HCEC 1CT (cell line): Measurements from ENCODE around the gene RBM39.
"Not testable (repeated sequence)": the region's sequence is repeated elsewhere in the genome, so short reads cannot be mapped to it uniquely, and the experiment has no call there.

Experiments
- DNase-seq: peaks from one replicate; pipeline ENCODE4 v3.0.0-alpha.2; 2017

Gene RBM39

GRCh38 chr20:35741892-35742740 lies at the start of gene RBM39:
TSS of gene RBM39 (minus strand) at chr20:35742260. CDS start at chr20:35740874, 1,386 bp downstream.
- DNase-seq: peak; percentile 100

GRCh38 chr20:35791821-35792220 lies 49.8 kb upstream of the RBM39 start:
- peak; percentile 85 for DNase-seq

DNA sequence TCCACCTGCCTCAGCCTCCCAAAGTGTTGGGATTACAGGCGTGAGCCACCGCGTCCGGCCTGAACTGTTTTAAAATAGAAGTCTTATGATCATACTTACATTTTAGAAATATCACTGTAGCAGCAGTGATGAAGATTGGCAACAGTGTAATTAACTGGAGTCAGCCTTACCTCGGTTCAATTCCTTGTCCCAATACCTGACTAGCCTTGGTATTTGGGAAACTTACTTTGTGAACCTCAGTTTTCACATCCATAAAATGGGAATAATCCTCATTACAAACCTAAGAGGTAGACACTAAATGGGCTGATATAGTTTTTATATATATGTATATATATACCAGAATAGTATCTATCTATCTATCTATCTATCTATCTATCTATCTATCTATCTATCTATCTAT lies 49.0 kb upstream of the RBM39 start:
- no peak for DNase-seq

DNA sequence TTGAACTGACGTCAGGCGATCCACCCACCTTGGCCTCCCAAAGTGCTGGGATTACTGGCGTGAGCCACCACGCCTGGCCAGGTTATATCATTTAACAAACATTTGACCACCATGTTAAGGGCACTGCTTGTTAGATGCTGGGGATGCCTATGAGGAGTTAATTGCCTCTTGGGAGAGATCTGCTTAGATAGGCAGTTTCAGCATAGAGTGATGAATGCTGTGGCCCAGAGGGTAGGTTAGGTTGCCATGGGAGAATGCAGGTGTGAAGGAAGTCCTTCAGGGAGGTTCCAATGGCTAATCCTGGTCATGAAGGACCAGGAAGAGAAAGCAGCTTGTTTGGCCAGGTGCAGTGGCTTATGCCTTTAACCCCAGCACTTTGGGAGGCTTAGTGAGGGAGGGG lies 46.7 kb upstream of the RBM39 start:
- no peak for DNase-seq

DNA sequence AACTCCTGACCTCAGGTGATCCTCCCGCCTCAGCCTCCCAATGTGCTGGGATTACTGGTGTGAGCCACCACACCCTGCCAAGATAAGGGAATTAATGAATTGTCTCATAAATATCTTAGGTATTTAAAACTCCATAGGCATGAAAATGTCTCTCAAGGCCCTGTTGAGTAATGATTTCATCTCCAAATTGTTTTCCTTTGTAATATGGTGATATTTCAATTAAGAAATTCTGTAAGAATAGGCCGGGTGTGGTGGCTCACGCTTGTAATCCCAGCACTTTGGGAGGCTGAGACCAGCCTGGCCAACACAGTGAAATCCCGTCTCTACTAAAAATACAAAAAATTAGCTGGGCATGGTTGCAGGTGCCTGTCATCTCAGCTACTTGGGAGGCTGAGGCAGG lies 43.5 kb upstream of the RBM39 start:
- not testable (repeated sequence) for DNase-seq

GRCh38 chr20:35783811-35784210 lies 41.8 kb upstream of the RBM39 start:
- not testable (repeated sequence) for DNase-seq

GRCh38 chr20:35776513-35777101 lies 34.5 kb upstream of the RBM39 start:
- no peak for DNase-seq

DNA sequence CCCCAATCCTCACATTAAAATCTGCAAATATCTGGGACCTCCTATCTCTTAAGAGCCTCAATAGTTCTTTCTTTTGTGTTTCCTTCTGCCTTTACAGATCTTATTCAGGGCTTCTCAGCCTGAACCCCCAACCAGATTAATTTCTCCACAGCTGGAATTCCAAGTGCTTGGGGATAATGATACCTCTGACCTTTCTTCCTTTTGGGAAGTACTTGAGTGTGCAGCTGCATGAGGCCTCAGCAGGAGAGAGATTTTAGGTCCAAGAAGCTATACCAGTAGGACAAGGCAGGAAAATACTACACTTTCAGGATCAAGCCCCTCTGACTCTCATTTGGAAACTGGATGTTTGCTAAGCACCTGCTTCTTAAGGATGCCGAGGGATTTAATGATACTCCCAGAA lies 32.3 kb upstream of the RBM39 start:
- DNase-seq: no peak

DNA sequence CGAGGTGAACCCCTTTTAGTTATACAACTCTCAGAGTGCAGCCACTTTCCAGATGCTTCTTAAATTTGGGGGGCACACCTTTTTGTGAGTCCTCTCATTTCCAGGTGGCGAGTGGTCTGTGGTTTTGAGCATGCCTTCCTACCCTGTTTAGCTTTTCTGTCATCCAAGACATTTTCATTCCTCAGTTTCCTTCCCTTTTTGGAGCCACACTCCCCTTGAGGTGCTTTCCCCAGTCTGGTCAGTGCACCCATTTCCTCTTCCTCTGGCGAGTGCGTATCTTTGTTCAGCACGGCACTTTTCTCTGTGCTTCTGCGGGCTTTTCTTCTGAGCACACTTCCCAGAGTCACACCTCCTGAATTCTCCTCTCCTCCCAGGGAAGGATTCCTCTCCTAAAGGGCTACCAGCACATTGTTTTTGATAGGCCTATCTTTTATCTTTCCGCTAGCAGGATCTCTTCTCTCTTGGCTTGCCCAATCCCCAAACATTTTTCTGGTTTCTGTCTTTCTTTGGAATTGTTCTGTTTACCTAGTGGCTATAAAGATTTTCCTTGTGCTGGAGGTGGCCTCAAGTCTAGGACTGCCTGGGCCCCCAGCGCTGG lies 31.2 kb upstream of the RBM39 start:
- no peak for DNase-seq

- DNase-seq: no peak
These were observed 30.6 kb upstream of the RBM39 start for GRCh38 chr20:35772563-35773058.

GRCh38 chr20:35771689-35772562 lies 29.9 kb upstream of the RBM39 start, which contains the start of gene PHF20:
TSS of gene PHF20 (plus strand) at chr20:35772015. CDS start at chr20:35801523, 29,508 bp downstream.
- peak; percentile 95 for DNase-seq

DNA sequence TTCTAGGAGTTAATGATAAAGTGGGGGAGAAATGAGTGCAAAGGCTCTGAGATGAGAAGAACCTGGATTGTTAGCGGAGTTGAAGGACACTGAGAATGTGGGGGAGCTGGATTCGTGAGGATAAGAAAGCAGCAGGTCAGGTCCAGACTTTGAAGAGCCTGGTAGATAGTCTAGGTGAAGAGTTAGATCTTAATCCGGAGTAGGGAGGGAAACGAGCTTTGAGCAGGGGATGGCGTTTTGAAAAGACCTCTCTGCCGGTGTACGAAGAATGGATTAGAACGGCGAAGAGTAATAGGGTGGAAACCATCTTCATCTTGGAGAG lies 29.3 kb upstream of the RBM39 start:
- DNase-seq: no peak

DNA sequence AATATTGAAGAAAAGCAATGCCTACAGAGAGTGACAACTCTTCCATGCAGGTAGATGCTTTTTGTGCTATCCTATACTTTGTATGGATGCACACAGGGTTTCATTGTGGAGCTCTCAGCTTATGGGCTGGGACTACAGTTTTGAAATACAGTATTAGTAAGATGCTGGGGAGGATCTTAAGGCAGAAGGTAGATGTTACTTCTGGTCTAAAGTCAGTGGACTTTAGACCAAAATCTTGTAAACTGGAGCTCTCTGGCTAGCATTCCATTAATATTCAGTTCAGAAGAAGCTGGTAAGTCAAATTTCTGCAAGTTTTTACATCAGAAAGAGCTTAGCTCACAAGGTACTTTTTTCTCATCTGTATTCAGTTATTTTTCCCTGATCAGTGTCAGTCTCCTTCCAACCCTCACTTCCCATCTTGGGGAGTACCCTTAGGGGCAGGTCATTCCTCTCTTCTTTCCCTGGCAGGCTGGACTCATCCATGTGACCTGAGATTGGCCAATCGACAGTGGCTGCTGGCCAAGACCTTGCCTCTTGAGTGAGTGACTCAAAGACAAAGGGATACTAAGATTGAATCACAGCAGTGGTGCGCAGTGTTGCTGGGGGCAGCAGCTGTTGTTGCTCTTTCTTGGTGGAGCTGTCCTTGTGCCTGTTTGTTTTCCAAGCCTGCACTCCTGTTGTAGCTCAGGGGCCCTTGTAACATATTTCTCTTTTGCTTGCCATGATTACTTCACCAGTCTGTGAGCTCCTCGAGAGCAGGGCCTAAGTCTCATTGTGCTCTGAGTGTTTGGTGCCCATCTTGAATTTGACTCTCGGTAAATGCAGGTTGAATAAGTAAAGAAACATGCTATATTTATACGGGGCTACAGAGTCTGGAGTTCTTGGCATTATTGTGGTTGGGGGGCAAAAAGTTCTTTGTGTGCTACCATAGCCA lies 26.9 kb upstream of the RBM39 start:
- DNase-seq: peak; percentile 98

- DNase-seq: no peak
These were observed 25.8 kb upstream of the RBM39 start for GRCh38 chr20:35767683-35768481.

DNA sequence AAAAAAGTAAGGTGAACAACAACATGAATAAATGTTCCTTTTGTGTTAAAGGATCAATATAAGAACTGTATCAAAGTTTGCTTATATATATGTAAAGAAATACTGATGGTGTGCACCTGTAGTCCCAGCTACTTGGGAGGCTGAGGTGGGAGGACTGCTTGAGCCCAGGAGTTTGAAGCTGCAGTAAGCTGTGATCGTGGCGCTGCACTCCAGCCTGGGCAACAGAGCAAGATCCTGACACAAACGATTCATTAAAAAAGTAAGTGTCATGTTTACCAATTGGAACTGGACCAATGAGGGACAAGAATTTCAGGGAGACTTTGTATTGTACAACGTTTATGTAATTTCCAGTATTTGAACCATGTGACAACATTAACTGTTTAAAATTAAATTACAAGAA lies 24.8 kb upstream of the RBM39 start:
- no peak for DNase-seq

GRCh38 chr20:35764936-35765335 lies 22.9 kb upstream of the RBM39 start:
- not testable (repeated sequence) for DNase-seq

DNA sequence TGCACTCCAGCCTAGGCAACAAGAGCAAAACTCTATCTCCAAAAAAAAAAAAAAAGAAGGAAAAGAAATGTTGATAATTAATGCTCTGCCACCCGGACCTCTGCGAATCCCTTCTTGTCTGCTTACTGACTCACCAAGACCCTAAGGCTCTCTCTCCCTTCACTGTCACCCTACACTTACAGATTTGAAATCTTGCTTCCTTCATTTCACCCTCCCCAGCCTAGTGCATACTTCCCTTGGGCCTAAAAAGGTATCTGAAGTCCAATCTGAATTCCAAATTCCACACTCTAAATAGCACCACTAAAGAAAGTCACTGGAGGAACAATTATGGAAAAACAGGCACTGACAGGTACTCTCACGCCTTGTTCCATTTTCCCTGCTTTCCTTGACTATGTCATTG lies 20.4 kb upstream of the RBM39 start:
- no peak for DNase-seq

DNA sequence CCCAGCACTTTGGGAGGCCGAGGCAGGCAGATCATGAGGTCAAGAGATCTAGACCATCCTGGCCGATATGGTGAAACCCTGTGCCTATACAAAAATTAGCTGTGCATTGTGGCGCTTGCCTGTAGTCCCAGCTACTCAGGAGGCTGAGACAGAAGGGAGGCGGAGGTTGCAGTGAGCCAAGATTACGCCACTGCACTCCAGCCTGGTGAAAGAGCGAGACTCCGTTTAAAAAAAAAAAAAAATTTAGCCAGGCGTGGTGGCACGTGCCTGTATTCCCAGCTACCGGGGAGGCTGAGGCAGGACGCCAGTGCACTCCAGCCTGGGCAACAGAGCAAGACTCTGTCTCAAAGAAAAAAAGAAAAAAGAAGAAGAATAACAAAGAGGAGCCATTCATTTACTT lies 19.5 kb upstream of the RBM39 start:
- DNase-seq: not testable (repeated sequence)

DNA sequence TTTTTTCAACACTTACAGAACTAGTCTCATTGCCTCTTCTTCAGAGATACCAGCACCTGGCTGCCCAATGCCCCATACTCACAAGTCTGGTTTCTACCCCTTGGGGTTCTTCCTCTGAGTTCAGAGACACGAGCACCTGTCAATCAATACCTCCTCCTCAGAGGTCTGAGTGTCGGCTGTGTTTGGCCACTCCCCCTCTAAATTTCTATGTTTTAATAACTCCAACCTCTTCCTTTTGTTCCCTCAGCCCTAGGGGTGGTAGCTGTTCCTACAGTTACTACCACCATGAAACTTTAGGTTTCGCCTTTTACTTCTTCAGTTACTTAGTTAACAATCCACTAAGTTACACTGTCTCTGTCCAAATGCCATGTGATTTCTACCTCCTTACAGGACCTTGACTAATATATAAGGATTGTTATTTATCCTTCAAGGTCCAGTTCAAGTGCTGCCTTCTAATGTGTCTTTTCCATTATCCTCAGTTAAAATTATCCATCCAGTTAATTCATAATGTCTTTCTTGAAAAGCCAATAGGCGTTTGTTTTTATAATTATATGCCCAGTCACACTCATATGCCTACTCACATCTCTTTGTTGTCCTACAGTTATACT lies 15.1 kb upstream of the RBM39 start:
- DNase-seq: no peak

DNA sequence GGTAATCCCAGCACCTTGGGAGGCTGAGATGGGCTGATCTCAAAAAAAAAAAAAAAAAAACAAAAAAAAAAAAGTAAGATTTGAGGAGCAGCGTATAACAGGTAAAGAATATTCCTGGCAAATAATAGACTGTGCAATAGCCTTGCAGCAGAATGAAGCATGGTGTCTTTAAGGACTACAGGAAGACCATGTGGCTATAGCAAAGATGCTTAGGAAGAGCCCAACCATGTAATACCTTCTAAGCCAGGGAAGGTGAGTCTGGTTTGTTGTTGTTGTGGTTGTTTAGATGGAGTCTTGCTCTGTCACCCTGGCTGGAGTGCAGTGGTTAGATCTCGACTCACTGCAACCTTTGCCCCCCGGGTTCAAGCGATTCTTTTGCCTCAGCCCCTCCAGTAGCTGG lies 14.3 kb upstream of the RBM39 start:
- DNase-seq: no peak
